HFFc6 (cell line): Measurements from ENCODE around the gene MALRD1. TPM values are rescaled to one million over a fixed set of nuclear protein-coding genes. Genes with fewer than 3 reads are reported as not detected.

ENCODE experiments used
- DNase-seq: peaks from one replicate; pipeline ENCODE4 v3.0.0-alpha.2; 2018
- H3K27ac Mint-ChIP-seq: 2 replicates; pipeline ENCODE4 v1.8.0; 2020; ENCODE audit warnings: mild to moderate bottlenecking, mixed read lengths
- H3K27me3 Mint-ChIP-seq: 2 replicates; pipeline ENCODE4 v1.8.0; 2021; ENCODE audit warnings: mild to moderate bottlenecking, moderate library complexity, mixed read lengths; ENCODE audit not compliant: insufficient read depth
- H3K36me3 Mint-ChIP-seq: 2 replicates; pipeline ENCODE4 v1.8.0; 2021; ENCODE audit warnings: low read depth, mixed read lengths
- H3K4me1 Mint-ChIP-seq: 2 replicates; pipeline ENCODE4 v1.8.0; 2020; ENCODE audit warnings: low read depth, mixed read lengths
- H3K4me3 Mint-ChIP-seq: 2 replicates; pipeline ENCODE4 v1.8.0; 2020; ENCODE audit warnings: mild to moderate bottlenecking, moderate library complexity, mixed read lengths
- H3K9me3 Mint-ChIP-seq: 2 replicates; pipeline ENCODE4 v1.8.0; 2020; ENCODE audit warnings: mild to moderate bottlenecking, mixed read lengths
- total RNA-seq, 6 experiments: library from RNA; stranded (reverse); fragmentation: NEBNext Ultra II Directional; extraction: Animal tissue kit (Norgen Biotek cat#: 25700); gene quantifications; 2 replicates in 1 of 6; 3 replicates in 5 of 6; pipeline ENCODE4 v1.2.3, GENCODE V29; 2021
- TF ChIP-seq, protein P1 (sequence below): fragments of 200-600 bp; sonication (generic); IDR thresholded peaks from 2 replicates; pipeline ENCODE4 v1.5.0; 2021; ENCODE audit warnings: antibody characterized with exemption, mild to moderate bottlenecking

MALRD1 gene
- total RNA-seq, 6 experiments from 2014 or later: not detected

DNA sequence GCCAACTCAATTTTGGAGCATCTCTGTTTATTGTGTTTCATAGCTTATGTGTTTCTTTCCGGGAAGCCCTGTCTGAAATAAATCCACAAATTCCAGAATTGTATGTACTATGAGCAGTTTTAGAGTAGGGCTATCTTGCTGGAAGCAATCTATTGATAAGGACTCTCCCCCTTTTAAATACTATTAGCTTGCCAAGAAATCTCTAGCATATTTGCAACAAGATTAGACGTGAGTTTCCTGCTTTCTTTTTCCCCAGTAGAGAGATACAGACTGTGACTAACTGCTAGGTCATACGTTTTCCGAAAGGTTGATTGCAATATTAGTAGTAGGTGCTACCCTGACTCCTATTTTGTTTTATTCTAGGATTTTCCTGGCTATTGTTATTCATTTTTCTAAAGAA lies 277.0 kb downstream of the MALRD1 start:
- Mint-ChIP-seq H3K36me3 (no peaks in the 10 kb centered on the region), H3K4me1 (no peaks in the 10 kb centered on the region), H3K4me3 (peak overlapping the region; percentile 58; the same call in 1 of the 2 replicates), H3K27ac (no peak overlapping the region), H3K27me3 (no peaks in the 10 kb centered on the region), H3K9me3 (peaks cover 7% of the 10 kb centered on the region; the same call in 1 of the 2 replicates)
- no peak for DNase-seq
- TF ChIP-seq, protein P1, sequence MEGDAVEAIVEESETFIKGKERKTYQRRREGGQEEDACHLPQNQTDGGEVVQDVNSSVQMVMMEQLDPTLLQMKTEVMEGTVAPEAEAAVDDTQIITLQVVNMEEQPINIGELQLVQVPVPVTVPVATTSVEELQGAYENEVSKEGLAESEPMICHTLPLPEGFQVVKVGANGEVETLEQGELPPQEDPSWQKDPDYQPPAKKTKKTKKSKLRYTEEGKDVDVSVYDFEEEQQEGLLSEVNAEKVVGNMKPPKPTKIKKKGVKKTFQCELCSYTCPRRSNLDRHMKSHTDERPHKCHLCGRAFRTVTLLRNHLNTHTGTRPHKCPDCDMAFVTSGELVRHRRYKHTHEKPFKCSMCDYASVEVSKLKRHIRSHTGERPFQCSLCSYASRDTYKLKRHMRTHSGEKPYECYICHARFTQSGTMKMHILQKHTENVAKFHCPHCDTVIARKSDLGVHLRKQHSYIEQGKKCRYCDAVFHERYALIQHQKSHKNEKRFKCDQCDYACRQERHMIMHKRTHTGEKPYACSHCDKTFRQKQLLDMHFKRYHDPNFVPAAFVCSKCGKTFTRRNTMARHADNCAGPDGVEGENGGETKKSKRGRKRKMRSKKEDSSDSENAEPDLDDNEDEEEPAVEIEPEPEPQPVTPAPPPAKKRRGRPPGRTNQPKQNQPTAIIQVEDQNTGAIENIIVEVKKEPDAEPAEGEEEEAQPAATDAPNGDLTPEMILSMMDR: no peak

DNA sequence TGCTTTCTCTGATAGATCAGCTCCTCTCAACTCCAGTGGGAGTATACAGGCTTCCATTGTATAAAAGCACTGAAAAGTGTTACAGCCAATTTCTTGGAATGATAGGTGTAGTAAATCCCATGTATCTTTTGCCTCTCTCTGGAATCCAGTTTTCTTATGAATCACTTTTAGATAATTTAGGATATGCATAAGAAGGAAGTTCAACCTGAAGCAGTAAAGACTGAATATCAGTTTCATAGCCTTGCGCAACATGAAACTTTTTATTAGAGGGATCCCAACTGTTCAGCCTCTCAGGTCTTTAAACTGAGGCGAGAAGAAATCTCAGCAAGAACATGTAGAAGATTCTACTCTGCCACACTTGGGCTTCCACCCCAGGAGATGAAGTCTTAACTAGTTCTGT lies 280.0 kb downstream of the MALRD1 start:
- H3K4me3 Mint-ChIP-seq: no peak overlapping the region
- DNase-seq: no peak

DNA sequence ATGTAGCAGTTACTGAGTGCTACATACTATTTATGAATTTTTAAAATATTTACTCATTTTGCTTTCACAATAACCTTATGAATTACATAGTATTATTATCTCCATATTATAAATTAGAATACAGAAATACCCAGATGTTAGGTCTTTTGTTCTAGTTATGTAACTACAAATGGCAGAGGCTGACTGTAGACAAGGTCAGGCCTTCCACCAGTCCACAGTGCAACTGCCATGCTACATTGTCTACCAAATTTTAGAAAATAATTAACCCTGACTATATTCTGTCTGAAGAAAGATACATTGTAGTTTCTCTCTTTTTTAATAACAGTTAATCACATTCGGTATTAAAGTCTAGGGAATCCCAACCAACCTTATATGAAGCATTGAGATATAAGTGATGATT lies 280.9 kb downstream of the MALRD1 start:
- TF ChIP-seq, protein P1: no peak
- H3K36me3 Mint-ChIP-seq: no peaks in the 10 kb centered on the region
- no peak overlapping the region for H3K4me3 Mint-ChIP-seq
- H3K4me1 Mint-ChIP-seq: no peaks in the 10 kb centered on the region
- peaks cover 3% of the 10 kb centered on the region; the same call in 1 of the 2 replicates for H3K9me3 Mint-ChIP-seq
- H3K27me3 Mint-ChIP-seq: no peaks in the 10 kb centered on the region
- no peak for DNase-seq
- H3K27ac Mint-ChIP-seq: no peak overlapping the region

More for the DNA sequence above, 280.0 kb downstream of the MALRD1 start:
- Mint-ChIP-seq H3K27me3 (no peaks in the 10 kb centered on the region), H3K9me3 (peaks cover 3% of the 10 kb centered on the region; the same call in 1 of the 2 replicates), H3K27ac (no peak overlapping the region), H3K4me1 (no peaks in the 10 kb centered on the region), H3K36me3 (no peaks in the 10 kb centered on the region)
- TF ChIP-seq, protein P1: no peak

DNA sequence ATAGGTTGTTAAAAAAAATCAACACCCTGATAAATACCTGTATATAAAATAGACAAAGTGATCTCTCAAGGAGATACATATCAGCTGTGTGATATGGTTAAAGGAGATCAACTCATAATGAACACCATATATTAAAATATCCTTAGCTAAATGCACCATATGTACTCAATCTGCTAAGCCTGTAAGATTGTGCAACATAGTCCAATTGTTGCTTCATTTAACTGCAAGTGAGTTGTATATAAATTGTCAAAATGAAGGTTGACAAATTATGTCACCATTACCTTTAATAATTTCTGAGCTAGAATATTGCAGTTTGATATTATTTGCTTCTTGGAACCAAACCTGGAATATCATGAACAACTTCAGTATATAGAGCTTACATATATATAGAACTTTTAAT lies 283.7 kb downstream of the MALRD1 start:
- DNase-seq: no peak
- Mint-ChIP-seq H3K4me3 (no peak overlapping the region), H3K27ac (no peak overlapping the region), H3K9me3 (no peaks in the 10 kb centered on the region; the same call in 1 of the 2 replicates), H3K27me3 (no peaks in the 10 kb centered on the region), H3K36me3 (no peaks in the 10 kb centered on the region), H3K4me1 (no peaks in the 10 kb centered on the region)
- TF ChIP-seq, protein P1: no peak

DNA sequence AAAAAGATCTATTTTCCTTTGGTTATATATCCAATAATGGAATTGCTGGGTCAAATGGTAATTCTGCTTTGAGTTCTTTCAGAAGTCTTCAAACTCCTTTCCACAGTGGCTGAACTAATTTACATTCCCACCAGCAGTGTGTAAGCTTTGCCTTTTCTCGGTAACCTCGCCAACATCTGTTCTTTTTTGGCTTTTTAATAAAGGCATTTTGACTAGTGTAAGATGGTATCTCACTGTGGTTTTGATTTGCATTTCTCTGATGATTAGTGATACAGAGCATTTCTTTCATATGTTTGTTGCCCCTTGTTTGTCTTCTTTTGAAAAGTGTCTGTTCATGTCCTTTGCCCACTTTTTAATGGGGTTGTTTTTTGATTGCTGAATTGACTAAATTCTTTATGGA lies 285.0 kb downstream of the MALRD1 start:
- H3K9me3 Mint-ChIP-seq: no peaks in the 10 kb centered on the region; the same call in 1 of the 2 replicates
- H3K27me3 Mint-ChIP-seq: no peaks in the 10 kb centered on the region
- no peaks in the 10 kb centered on the region for H3K36me3 Mint-ChIP-seq
- no peak overlapping the region for H3K27ac Mint-ChIP-seq
- TF ChIP-seq, protein P1: no peak
- peak overlapping the region; percentile 20; the same call in 1 of the 2 replicates for H3K4me3 Mint-ChIP-seq
- DNase-seq: no peak
- H3K4me1 Mint-ChIP-seq: no peaks in the 10 kb centered on the region

DNA sequence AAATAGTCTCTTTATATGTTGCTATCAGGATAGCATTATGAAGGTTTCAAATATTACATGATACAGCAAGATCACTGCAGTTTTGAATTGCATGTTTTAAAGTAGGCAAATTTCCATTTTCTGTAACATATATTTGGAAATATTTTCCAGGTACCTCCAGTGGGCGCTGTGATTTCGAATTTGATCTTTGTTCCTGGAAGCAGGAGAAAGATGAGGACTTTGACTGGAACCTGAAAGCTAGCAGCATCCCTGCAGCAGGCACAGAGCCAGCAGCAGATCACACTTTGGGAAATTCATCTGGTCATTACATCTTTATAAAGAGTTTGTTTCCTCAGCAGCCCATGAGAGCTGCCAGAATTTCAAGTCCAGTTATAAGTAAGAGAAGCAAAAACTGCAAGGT lies 299.0 kb downstream of the MALRD1 start:
- Mint-ChIP-seq H3K27ac (no peak overlapping the region), H3K4me3 (no peak overlapping the region), H3K9me3 (peaks cover 8% of the 10 kb centered on the region; the same call in 1 of the 2 replicates), H3K27me3 (no peaks in the 10 kb centered on the region), H3K36me3 (no peaks in the 10 kb centered on the region), H3K4me1 (no peaks in the 10 kb centered on the region)
- TF ChIP-seq, protein P1: peak; percentile 47
- DNase-seq: no peak
